GM12878 (cell line): Measurements from ENCODE around the gene PUM2. TPM values are rescaled to one million over a fixed set of nuclear protein-coding genes. Genes with fewer than 3 reads are reported as not detected.

Experiments used
- ATF3 ChIP-seq: IDR thresholded peaks from 2 replicates; pipeline ENCODE4 v1.6.1; 2011; ENCODE audit warnings: low read depth, mild to moderate bottlenecking, low read length, moderate library complexity, borderline replicate concordance; ENCODE audit errors: extremely low read depth
- BCL3 ChIP-seq: IDR thresholded peaks from 2 replicates; pipeline ENCODE4 v1.6.1; 2011; ENCODE audit warnings: borderline replicate concordance, low read depth, mild to moderate bottlenecking, moderate library complexity, low read length; ENCODE audit not compliant: insufficient read depth, poor library complexity, severe bottlenecking
- BHLHE40 ChIP-seq, 2 experiments: fragments of 450-650 bp in 1 of 2; IDR thresholded peaks; 2 replicates each; pipeline ENCODE4 v1.6.1; 2011 to 2017; ENCODE audit warnings: low read depth in 2 of 2, borderline replicate concordance in 1 of 2, improper control_type of control experiment in 1 of 2, low read length in 1 of 2, mild to moderate bottlenecking in 1 of 2
- CUX1 ChIP-seq: IDR thresholded peaks from 2 replicates; pipeline ENCODE4 v1.6.1; 2012; ENCODE audit warnings: improper control_type of control experiment, low read depth, low read length; ENCODE audit not compliant: insufficient replicate concordance
- E4F1 ChIP-seq: fragments of 450-650 bp; IDR thresholded peaks from 2 replicates; pipeline ENCODE4 v1.6.1; 2018; ENCODE audit warnings: borderline replicate concordance, mild to moderate bottlenecking; ENCODE audit not compliant: partially characterized antibody
- JUNB ChIP-seq: IDR thresholded peaks from 2 replicates; pipeline ENCODE4 v1.6.1; 2016; ENCODE audit warnings: antibody characterized with exemption, mild to moderate bottlenecking
- MLLT1 ChIP-seq: fragments of 450-650 bp; IDR thresholded peaks from 2 replicates; pipeline ENCODE4 v1.6.1; 2016; ENCODE audit warnings: mild to moderate bottlenecking
- polyA plus RNA-seq, 11 experiments: library from polyadenylated mRNA; depleted of rRNA in 4 of 11; unstranded in 6 of 11; stranded (reverse) in 5 of 11; fragments of >200 nt; fragmentation: Nextera tagmentation in 4 of 11; fragmentation: Illumina TruSeq in 1 of 11; extraction: Ambion mirVana in 4 of 11; extraction: Trizol in 1 of 11; gene quantifications; 1 replicate in 1 of 11; 2 replicates in 10 of 11; pipeline versions ENCODE4 v1.2.1 to v1.2.3, GENCODE V29; 2011 to 2016; ENCODE audit warnings: inconsistent platforms in 2 of 11, missing spikeins in 2 of 11, low read depth in 1 of 11
- total RNA-seq, 4 experiments: library from RNA; depleted of rRNA in 3 of 4; stranded (reverse); fragments of >200 nt in 3 of 4; fragmentation: Illumina TruSeq in 1 of 4; extraction: Trizol in 1 of 4; gene quantifications; 2 replicates each; pipeline versions ENCODE4 v1.2.1 to v1.2.3, GENCODE V29; 2013 to 2021

Gene PUM2
- total and polyA plus RNA-seq, 10 of the 15 experiments (the other 5 are each of a cell fraction or from before 2014, with no cell fraction given): 14.5 to 87.6 (median 29.4) TPM

- TF ChIP-seq MLLT1 (no peak), E4F1 (no peak), JUNB (no peak), ATF3 (no peak), BHLHE40 (IDR thresholded peaks at IDR 0.05; ENCODE audit: borderline replicate concordance in 1 of 2, low read depth in 2 of 2, low read length in 1 of 2) (no peak), BCL3 (peak; percentile 81), CUX1 (peak; percentile 32)
- TF ChIP-seq, all 136 proteins: peak for 14
Observed at GRCh38 chr2:20213651-20214565, 136.7 kb downstream of the PUM2 start (continued).
